ENCODE results near the gene TAF9.
"Not testable (repeated sequence)": the region's sequence is repeated elsewhere in the genome, so short reads cannot be mapped to it uniquely, and the experiment has no call there.

The TAF9 gene

DNA sequence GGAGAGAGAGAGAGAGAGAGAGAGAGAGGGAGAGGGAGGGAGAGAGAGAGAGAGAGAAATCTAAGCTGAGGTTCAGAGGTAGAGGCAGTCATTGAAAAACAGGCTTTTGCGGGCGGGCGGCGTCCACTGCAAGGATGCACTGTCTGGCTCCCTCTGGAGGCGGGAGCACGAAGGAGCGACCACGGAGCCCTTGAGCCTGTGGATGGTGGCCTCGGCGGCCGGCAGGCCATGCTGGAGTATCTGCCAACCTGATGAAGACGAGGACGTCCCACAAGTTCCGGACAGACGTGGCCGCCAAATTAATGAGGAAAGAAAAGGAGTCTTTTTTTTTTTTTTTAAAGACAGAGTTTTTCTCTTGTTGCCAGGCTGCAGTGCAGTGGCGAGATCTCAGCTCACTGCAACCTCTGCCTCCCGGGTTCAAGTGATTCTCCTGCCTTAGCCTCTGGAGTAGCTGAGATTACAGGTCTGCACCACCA is 34.5 kb downstream of the TAF9 start:
- DNase-seq: no peak

DNA sequence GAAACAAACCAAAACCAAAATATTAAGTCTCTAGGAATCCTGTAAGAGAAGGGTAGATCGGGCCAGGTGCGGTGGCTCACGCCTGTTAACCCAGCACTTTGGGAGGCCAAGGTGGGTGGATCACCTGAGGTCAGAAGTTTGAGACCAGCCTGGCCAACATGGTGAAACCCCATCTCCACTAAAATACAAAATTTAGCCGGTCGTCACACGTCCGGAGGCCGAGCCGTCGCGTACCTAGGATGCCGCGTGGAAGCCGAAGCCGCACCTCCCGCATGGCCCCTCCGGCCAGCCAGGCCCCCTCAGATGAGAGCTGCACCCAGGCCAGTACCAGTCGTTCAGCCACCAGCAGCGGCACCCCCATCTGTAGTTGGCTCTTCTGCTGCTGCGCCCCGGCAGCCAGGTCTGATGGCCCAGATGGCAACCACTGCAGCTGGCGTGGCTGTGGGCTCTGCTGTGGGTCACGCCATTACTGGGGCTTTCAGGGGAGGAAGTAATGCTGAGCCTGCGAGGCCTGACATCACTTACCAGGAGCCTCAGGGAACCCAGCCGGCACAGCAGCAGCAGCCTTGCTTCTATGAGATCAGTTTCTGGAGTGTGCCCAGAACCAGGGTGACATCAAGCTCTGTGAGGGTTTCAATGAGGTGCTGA is 35.5 kb downstream of the TAF9 start:
- DNase-seq: not testable (repeated sequence)

DNA sequence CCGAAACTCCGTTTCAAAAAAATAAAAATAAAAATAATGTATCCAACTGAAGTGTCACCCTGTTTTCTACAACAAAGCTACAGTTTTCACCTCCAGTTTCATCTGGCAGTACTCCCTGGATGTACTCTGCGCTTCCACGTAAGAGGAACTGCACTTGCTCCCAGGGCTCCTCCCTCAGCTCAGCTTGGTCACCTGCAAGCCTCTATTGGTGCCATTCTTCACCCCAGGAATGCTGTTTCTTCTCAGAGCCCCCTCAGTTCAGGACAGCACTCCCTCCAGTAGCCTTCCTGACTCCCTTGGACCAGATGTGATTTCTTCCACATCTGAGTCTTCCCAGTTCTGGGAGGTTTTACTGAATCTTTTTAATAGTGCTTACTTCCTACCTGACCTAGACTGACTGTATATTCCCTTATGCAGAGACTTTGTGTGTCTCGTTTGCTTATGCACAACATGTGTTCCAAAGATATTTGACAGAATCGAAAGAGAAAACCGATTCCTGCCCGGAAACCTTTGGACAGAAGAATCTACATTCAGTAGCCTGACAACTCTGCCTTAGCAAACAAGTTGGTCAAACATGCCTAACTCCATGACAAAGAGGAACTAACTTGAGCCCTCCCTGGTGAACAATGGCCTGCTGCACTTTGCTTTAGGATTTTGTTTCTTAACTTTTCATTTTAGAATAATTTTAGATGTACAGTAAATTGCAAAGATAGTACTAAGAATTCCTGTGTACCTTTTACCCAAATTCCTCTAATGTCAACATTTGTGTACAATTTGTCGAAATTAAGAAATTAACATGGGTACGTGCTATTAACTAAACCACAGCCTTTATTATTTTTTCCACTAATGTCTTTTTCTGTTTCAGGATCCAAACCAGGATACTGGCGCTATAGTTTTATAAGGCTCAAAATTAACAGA is 37.5 kb downstream of the TAF9 start:
- DNase-seq: no peak

DNA sequence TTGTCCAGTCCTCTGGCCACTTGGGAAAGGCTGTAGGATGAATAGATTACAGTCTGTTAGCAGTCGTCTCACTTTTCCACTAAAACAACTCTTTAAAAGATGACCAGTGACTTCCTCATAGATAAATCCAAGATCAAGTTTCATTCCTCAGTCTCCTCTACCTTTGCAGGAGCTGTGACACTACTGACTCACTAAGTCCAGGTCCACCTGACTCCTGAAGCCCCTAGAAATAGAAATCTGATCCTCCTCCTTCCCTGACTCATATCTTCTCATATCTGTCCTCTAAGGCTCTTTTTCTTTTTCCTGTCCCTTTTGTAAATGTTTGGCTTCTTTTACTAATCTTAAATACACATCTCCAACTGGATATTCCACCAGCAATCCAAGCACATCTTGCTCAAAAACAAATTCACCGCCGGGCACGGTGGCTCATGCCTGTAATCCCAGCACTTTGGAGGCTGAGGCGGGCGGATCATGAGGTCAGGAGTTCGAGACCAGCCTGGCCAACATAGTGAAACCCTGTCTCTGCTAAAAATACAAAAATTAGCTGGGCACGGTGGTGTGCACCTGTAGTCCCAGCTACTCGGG is 39.3 kb downstream of the TAF9 start:
- no peak for DNase-seq

DNA sequence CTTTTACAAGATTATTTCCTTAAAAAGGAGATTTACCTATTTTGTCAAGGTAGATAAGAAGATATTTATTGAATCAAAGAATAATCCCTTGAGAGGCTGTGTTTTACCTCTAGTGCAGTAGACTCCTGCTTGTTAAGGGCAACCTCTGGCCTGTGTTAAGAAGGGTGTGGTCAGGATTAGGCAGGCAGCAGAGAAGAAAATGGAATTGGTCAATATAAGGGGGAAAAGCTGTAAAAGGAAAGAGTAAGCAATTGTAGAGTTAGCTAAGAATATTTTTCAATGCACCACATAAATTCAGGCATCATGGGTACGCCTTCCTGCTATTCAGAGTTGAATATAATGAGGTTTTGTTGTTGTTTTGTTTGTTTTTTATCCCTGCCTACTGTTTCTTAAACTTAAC is 43.0 kb downstream of the TAF9 start:
- no peak for DNase-seq

DNA sequence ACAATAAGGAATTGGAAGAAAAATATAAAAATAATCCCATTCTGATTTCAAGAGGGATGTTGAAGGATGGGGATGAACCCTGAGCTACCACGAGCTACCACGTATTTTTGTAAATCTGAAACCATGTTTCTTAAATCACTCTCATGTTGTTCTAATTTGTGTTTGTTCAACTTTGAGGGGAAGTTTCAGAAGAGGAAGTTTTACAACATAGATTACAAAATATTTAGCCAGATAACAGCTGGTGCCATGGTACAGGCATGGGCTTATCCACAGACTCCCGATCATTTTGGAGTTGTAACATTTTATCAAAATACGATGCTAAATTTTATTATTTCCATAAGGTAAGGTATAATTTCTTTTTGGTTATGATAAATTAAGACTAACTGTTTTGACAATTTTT is 51.9 kb downstream of the TAF9 start:
- DNase-seq: no peak

DNA sequence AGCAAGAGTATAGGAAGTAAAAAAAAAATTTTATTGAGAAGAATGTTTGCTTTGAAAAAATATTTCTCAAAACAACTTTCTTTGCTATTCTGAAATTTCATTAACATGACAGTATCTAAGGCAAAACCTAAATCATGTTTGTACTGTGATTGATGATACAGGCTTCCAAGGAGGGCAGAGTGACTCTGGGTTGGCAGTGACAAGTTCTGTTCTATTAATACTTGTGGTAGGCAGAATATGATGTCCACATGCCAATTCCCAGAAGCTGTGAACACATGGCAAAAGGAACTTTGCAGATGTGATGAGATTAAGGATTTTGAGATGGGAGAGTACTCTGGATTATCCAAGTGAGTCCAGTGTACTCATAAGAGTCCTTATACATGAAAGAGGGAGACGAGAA is 53.3 kb downstream of the TAF9 start:
- DNase-seq: no peak

Measured in NCI-H1417 treated with DMSO at 0.1 percent for 48 hours (cell line).